GM11168 (cell line): Measurements from ENCODE around the gene CTIF.
"Not testable (repeated sequence)": the region's sequence is repeated elsewhere in the genome, so short reads cannot be mapped to it uniquely, and the experiment has no call there.

Source experiments
- in situ Hi-C: fragments of 300-500 bp; cut with MboI; formaldehyde crosslinking; loops from one replicate; pipeline ENCODE4 v1.12.0; 2022; ENCODE audit warnings: low sequenced_read_pairs; ENCODE audit not compliant: unreplicated experiment

The CTIF gene

GRCh38 chr18:48538531-48539405 is at the start of gene CTIF:
CTIF (plus strand) TSS chr18:48539031; CDS start chr18:48619566, 80,535 bp downstream.
- in situ Hi-C loops = no loop called here

GRCh38 chr18:48490641-48491293 is 48.1 kb upstream of the CTIF start:
- in situ Hi-C loops = no loop called here

- in situ Hi-C loops = no loop called here
Observed at GRCh38 chr18:48492880-48493279, 46.0 kb upstream of the CTIF start.

- in situ Hi-C loops = no loop called here
Observed at GRCh38 chr18:48493434-48494230, 45.2 kb upstream of the CTIF start.

GRCh38 chr18:48497863-48498262 is 41.0 kb upstream of the CTIF start:
- in situ Hi-C loops = no loop called here

- in situ Hi-C loops = no loop called here
Observed at GRCh38 chr18:48500517-48500916, 38.3 kb upstream of the CTIF start.

GRCh38 chr18:48502906-48503305 is 35.9 kb upstream of the CTIF start:
- in situ Hi-C loops = no loop called here

- in situ Hi-C loops = no loop called here
Observed at GRCh38 chr18:48504819-48505218, 34.0 kb upstream of the CTIF start.

GRCh38 chr18:48506983-48507568 is 31.8 kb upstream of the CTIF start:
- in situ Hi-C loops = not testable (repeated sequence)

- in situ Hi-C loops = not testable (repeated sequence)
Observed at GRCh38 chr18:48512498-48512897, 26.3 kb upstream of the CTIF start.

GRCh38 chr18:48514786-48515185 is 24.0 kb upstream of the CTIF start:
- in situ Hi-C loops = no loop called here

GRCh38 chr18:48517048-48517447 is 21.8 kb upstream of the CTIF start:
- in situ Hi-C loops = no loop called here

GRCh38 chr18:48519431-48520100 is 19.3 kb upstream of the CTIF start:
- in situ Hi-C loops = no loop called here

- in situ Hi-C loops = no loop called here
Observed at GRCh38 chr18:48521723-48522122, 17.1 kb upstream of the CTIF start.

- in situ Hi-C loops = no loop called here
Observed at GRCh38 chr18:48525671-48526070, 13.2 kb upstream of the CTIF start.

GRCh38 chr18:48527461-48527860 is 11.4 kb upstream of the CTIF start:
- in situ Hi-C loops = no loop called here

GRCh38 chr18:48528861-48529260 is 10.0 kb upstream of the CTIF start:
- in situ Hi-C loops = no loop called here

GRCh38 chr18:48529796-48530195 is 9.0 kb upstream of the CTIF start:
- in situ Hi-C loops = no loop called here

- in situ Hi-C loops = no loop called here
Observed at GRCh38 chr18:48530399-48531081, 8.3 kb upstream of the CTIF start.

GRCh38 chr18:48531082-48531403 is 7.8 kb upstream of the CTIF start:
- in situ Hi-C loops = no loop called here
